ENCODE data around the gene CPTP. TPM values are rescaled to one million over a fixed set of nuclear protein-coding genes. Genes with fewer than 3 reads are reported as not detected.

CPTP gene
- total RNA-seq, 1 experiment from 2014 or later = 14.0 TPM

GRCh38 chr1:1343811-1344421 lies 19.3 kb downstream of the CPTP start:
- H3K14ac ChIP-seq (ENCODE audit: insufficient read depth, low read length) = no peak overlapping the region
- no peaks in the 10 kb centered on the region for H3K27me3 ChIP-seq (ENCODE audit: insufficient read depth, low read length)
- H2BK12ac ChIP-seq (ENCODE audit: insufficient read length, low read depth, low read length) = no peak overlapping the region
- no peak overlapping the region for H3K23ac ChIP-seq (ENCODE audit: insufficient read length, low read depth, low read length)
- TF ChIP-seq CTCF (conservative IDR thresholded peaks at IDR 0.05) = no peak
- H3K79me1 ChIP-seq (ENCODE audit: insufficient read depth, low read depth, low read length, poor library complexity, severe bottlenecking) = peaks cover 13% of the 10 kb centered on the region
- H3K4me1 ChIP-seq (ENCODE audit: insufficient read depth, low read length) = no peaks in the 10 kb centered on the region; the same call in 1 of the 2 replicates
- H3K9ac ChIP-seq (ENCODE audit: extremely low read depth, insufficient read length, low read length) = no peak overlapping the region
- no peak overlapping the region for H4K8ac ChIP-seq (replicated peaks; ENCODE audit: insufficient read length, low read depth, low read length)
- no peak overlapping the region for H2AK5ac ChIP-seq (ENCODE audit: insufficient read length, low read length)
- WGBS (ENCODE audit: extremely low coverage, insufficient read length, low lambda C conversion rate) = no CpG with 5 or more reads among the region's 24 CpGs
- peaks cover 3% of the 10 kb centered on the region; the same call in 1 of the 2 replicates for H3K79me2 ChIP-seq (ENCODE audit: insufficient read depth, low read length)
- H3K36me3 Mint-ChIP-seq (ENCODE audit: insufficient read depth in 1 of 3, low read depth in 3 of 3) = peaks cover 21 to 29% (median 29%) of the 10 kb centered on the region in 3 experiments
- H4K5ac ChIP-seq (ENCODE audit: insufficient read length, low read depth, low read length) = no peak overlapping the region
- H4K20me1 ChIP-seq (ENCODE audit: control insufficient read depth, insufficient read depth, insufficient read length) = peaks cover 3% of the 10 kb centered on the region
- no peaks in the 10 kb centered on the region for H3K27me3 Mint-ChIP-seq (ENCODE audit: low read depth)
- peaks cover 9% of the 10 kb centered on the region for H3K23me2 ChIP-seq (ENCODE audit: insufficient read length, low read depth, low read length, poor library complexity, severe bottlenecking)
- H2BK5ac ChIP-seq (ENCODE audit: insufficient read length, low read length) = no peak overlapping the region
- H3K27ac ChIP-seq (ENCODE audit: insufficient read length, low read depth, low read length) = no peak overlapping the region
- H4K91ac ChIP-seq (ENCODE audit: insufficient read length, low read depth, low read length) = no peak overlapping the region
- no peak overlapping the region for H2AFZ ChIP-seq (ENCODE audit: low read length)
- no peak overlapping the region for H3K4ac ChIP-seq (ENCODE audit: low read depth, low read length)
- DNase-seq = no peak
- H3K4me3 Mint-ChIP-seq = no peak overlapping the region
- H3K9me3 ChIP-seq (ENCODE audit: control insufficient read depth, low read depth, low read length) = no peaks in the 10 kb centered on the region
- H3K18ac ChIP-seq (ENCODE audit: insufficient read length, low read depth, low read length) = no peak overlapping the region
- no peak overlapping the region for H3T11ph ChIP-seq (ENCODE audit: low read length)
- H3K9me3 Mint-ChIP-seq = peaks cover 0 to 8% of the 10 kb centered on the region in 2 experiments; a peak in 3 of 5 replicates
- H2BK20ac ChIP-seq (ENCODE audit: low read depth, low read length, poor library complexity, severe bottlenecking) = no peak overlapping the region
- H2BK120ac ChIP-seq (ENCODE audit: low read depth, low read length, poor library complexity, severe bottlenecking) = no peak overlapping the region
- H3K27ac Mint-ChIP-seq = peak overlapping the region in 1 of 3 experiments; percentile 52; a peak in 1 of 7 replicates
- H3K56ac ChIP-seq (ENCODE audit: insufficient read length, low read depth, low read length) = no peak overlapping the region
- H3K4me1 Mint-ChIP-seq = peaks cover 6 to 15% of the 10 kb centered on the region in 2 experiments
- no peak overlapping the region for H3K4me2 ChIP-seq (ENCODE audit: insufficient read depth, insufficient read length, low read length)
- H2BK15ac ChIP-seq (ENCODE audit: low read depth, low read length) = no peak overlapping the region
